Measurements from ENCODE around the gene ZNF80.

ZNF80 gene

DNA sequence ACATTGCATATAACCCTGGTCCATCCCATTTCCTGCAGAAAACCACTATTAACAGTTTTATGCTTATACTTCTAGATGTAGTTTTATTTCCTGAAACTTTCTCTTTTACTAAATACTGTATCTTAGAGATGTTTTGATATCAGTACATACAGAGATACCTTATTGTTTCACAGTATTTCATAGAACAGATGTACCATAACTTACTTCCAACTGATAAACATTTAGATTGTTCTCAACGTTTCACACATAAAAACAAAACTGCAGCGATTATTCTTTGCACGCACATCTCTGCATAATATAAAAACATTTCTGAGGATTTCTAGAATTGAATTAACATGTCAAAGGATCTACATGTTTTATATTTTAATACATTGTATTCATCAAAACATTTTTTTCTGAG, 2.6 kb downstream of the ZNF80 start:
- Mint-ChIP-seq H3K4me3 (peak overlapping the region; percentile 77), H3K27ac (peak overlapping the region; percentile 75), H3K27me3 (no peaks in the 10 kb centered on the region), H3K36me3 (ENCODE audit: low read depth) (peaks cover 14% of the 10 kb centered on the region), H3K9me3 (peaks cover 3% of the 10 kb centered on the region), H3K4me1 (ENCODE audit: low read depth) (peaks cover 67% of the 10 kb centered on the region)

DNA sequence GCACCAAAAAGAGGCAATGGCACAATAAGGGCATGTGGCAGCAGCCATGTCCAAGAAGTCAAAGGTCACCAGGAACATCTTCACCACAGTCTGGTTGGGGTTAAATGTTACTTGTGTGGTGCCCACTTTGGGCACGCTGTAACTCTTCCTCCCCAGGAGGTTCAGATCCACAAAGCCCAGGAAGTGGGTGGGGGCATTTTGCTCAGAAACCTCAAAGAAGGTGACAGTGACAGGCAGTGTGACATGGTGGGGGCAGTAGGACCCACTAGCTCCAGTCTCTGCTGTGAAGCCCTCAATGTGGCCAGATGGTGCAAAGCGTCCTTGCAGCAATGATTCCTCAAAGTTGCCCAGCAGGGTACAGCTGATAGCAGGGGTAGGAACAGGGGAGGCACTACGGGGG, 5.8 kb downstream of the ZNF80 start:
- H3K27me3 Mint-ChIP-seq, result no peaks in the 10 kb centered on the region
- H3K9me3 Mint-ChIP-seq, result peaks cover 4% of the 10 kb centered on the region
- peaks cover 19% of the 10 kb centered on the region for H3K36me3 Mint-ChIP-seq (ENCODE audit: low read depth)
- H3K27ac Mint-ChIP-seq, result peak overlapping the region; percentile 92
- peaks cover 91% of the 10 kb centered on the region for H3K4me1 Mint-ChIP-seq (ENCODE audit: low read depth)
- peak overlapping the region; percentile 37 for H3K4me3 Mint-ChIP-seq

DNA sequence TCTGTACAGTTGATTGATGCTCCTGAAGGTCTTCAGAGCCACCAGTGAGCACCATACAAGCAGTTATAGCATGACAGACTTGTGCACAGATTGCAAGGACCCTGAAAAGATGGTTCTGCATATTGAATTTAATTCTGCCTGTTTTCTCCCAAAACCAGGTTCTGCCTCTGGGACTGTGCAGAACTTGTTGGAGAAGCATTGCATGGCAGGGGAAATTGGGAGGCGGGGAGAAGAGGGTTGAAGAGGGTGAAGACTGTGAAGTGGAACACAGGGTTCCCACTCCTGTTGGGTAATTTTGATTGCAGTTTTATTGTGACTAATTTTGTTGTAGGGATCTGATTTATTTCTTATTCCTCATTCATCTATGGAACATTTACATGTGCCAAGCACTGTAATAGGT, 10.3 kb downstream of the ZNF80 start:
- no peaks in the 10 kb centered on the region for H3K27me3 Mint-ChIP-seq
- peak overlapping the region; percentile 61 for H3K4me3 Mint-ChIP-seq
- H3K9me3 Mint-ChIP-seq, result peaks cover 25% of the 10 kb centered on the region
- H3K36me3 Mint-ChIP-seq (ENCODE audit: low read depth), result peaks cover 58% of the 10 kb centered on the region
- peaks cover 89% of the 10 kb centered on the region for H3K4me1 Mint-ChIP-seq (ENCODE audit: low read depth)
- peak overlapping the region; percentile 98 for H3K27ac Mint-ChIP-seq

DNA sequence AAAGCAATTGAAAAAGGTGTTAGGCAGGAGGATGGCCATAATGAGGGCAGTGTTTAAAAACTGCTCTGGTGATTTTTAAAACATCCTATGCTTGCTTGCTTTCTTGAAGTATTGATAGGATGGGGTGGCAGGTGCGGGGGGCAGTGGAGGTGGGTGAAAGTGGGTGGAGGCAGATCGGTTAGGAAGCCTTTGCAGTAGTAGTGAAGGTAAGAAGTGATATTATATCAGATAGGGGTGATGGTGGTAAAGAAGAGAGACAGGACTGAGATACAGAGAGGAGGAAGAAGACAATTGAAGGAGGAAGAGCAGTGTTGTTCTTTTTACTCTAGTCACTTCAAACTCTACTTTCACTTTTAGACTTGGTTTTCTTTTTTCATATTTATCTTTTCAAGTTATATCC, 11.1 kb downstream of the ZNF80 start:
- peak overlapping the region; percentile 61 for H3K4me3 Mint-ChIP-seq
- peaks cover 82% of the 10 kb centered on the region for H3K4me1 Mint-ChIP-seq (ENCODE audit: low read depth)
- H3K27ac Mint-ChIP-seq, result peak overlapping the region; percentile 98
- H3K27me3 Mint-ChIP-seq, result no peaks in the 10 kb centered on the region
- H3K36me3 Mint-ChIP-seq (ENCODE audit: low read depth), result peaks cover 59% of the 10 kb centered on the region
- H3K9me3 Mint-ChIP-seq, result peaks cover 25% of the 10 kb centered on the region

DNA sequence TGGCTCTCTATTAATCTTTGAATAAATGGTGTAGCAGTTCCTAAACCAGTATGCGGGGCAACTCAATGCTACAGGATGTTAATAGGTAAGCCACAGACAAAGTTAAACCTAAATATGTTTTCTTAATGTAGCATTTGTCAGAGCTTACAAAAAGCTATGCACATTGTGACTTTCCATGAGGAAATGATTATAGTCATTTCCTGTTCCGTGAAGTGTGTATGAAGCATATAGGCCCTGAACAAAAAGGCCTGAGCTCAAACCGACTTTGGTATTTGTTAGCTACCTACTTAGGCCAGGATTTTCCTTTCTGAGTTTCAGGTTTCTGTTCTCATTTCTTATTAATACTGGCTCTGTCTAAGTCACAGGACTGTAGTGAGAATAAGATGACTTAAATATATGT, 14.2 kb downstream of the ZNF80 start:
- H3K4me3 Mint-ChIP-seq, result peak overlapping the region; percentile 48

DNA sequence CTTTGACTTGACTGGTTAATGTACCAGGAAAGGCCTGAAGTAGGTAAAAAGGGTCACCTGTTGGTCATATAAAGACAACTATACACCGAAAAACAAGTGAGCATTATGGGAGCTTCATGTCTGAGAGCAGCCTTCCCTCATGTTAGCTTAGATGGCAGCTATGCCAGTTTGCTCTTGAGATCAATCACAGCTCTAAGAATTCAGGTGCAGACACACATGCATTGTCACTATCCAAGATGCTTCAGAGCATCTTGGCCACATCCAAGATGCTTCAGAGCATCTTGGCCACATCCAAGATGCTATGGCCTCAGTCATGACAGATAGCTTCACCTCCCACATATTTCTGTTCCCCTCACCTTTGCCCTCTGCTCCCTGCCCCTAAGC, 15.5 kb downstream of the ZNF80 start:
- peak overlapping the region; percentile 98 for H3K27ac Mint-ChIP-seq
- H3K36me3 Mint-ChIP-seq (ENCODE audit: low read depth), result peaks cover 52% of the 10 kb centered on the region
- H3K27me3 Mint-ChIP-seq, result no peaks in the 10 kb centered on the region
- H3K4me3 Mint-ChIP-seq, result peak overlapping the region; percentile 11
- peaks cover 21% of the 10 kb centered on the region for H3K9me3 Mint-ChIP-seq
- peaks cover 39% of the 10 kb centered on the region for H3K4me1 Mint-ChIP-seq (ENCODE audit: low read depth)

More for the DNA sequence above, 14.2 kb downstream of the ZNF80 start:
- Mint-ChIP-seq H3K4me1 (ENCODE audit: low read depth) (peaks cover 51% of the 10 kb centered on the region), H3K36me3 (ENCODE audit: low read depth) (peaks cover 54% of the 10 kb centered on the region), H3K9me3 (peaks cover 25% of the 10 kb centered on the region), H3K27ac (peak overlapping the region; percentile 98), H3K27me3 (no peaks in the 10 kb centered on the region)

DNA sequence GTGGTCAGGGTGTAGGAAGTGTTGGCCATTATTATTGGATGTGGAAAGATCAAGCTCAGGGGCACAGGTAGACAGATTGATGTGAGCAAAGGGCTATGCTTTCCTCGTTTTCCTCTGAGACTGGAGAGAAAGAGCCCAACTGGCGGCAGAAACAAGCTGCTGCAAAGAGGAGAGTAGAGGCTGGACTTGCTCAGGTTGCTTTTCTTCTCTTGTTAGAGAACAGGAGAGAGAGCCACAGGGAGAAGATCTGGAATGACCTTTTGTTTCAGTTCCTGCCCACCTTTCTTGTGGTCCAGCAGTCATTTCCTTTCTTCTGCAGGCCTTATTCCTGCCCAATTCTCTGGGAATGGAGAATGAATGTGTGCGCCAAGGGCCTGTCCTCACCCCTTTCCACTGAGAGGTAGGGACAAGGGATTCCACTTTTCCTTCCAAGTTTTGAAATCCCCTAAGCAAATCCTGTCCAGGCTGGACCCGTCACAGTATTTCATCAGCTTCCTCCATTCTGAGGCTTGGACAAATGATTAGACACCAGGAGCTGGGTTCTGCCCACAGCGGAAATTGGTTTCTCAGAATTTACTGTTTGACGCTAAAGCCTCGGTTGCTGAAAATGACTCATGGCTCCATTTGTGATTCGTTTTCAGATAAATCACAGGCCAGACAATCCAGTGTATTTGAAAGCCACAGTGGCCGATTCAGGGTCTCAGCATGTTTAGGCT, 16.1 kb downstream of the ZNF80 start:
- H3K27ac Mint-ChIP-seq, result peak overlapping the region; percentile 98
- peak overlapping the region; percentile 61 for H3K4me3 Mint-ChIP-seq
- H3K4me1 Mint-ChIP-seq (ENCODE audit: low read depth), result peaks cover 33% of the 10 kb centered on the region
- H3K9me3 Mint-ChIP-seq, result peaks cover 21% of the 10 kb centered on the region
- no peaks in the 10 kb centered on the region for H3K27me3 Mint-ChIP-seq
- peaks cover 46% of the 10 kb centered on the region for H3K36me3 Mint-ChIP-seq (ENCODE audit: low read depth)

DNA sequence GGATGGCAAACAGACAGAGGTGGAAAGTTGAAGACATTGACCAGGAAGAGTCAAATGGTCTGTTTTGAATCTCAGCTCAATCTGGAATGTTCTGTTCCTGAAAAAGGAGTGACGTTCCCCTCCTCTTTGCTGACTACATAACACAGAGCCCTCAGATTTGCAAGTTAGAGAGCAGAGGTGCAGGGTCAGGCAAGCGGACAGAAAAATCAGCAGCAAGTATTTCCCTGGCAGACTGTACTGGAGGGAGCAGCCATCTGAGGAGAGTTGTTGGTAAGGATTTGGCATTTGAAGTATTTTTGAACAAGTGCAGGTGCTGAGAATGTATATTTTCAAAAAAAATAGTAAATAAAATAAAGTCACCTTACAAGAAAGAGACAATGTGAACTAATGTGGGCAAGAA, 17.6 kb downstream of the ZNF80 start:
- Mint-ChIP-seq H3K4me3 (peak overlapping the region; percentile 48), H3K27me3 (no peaks in the 10 kb centered on the region), H3K4me1 (ENCODE audit: low read depth) (peaks cover 17% of the 10 kb centered on the region), H3K36me3 (ENCODE audit: low read depth) (peaks cover 30% of the 10 kb centered on the region), H3K27ac (peak overlapping the region; percentile 93), H3K9me3 (peaks cover 10% of the 10 kb centered on the region)

DNA sequence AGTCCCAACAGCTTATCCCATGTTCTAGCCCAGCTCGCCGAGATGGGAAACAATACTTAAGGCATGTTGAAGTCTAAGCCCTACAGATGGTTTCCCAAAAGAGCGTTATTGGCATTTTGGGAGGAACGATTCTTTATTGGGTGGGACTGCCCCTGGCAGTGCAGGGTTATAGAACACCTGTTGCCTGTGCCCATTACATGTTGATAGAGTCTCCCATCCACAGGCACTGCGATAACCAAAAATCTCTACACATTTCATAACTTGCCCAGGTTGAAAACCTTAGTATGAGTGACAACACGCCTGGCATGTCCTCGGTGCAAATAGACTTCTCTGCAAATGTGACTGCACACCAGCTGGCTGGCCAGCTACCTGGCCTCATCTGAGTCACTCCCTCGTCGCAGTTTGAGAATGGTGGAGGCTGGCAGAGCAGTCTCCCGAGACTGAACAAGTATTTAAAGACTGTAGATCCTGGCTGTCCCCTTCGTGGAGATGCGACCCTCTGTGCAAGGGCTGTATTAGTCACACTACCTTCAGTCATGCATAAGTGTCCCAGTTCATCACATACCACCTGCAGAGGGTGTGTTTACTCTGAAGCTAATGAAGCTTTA, 18.7 kb downstream of the ZNF80 start:
- Mint-ChIP-seq H3K4me3 (no peak overlapping the region), H3K4me1 (ENCODE audit: low read depth) (peaks cover 7% of the 10 kb centered on the region), H3K27ac (peak overlapping the region; percentile 76), H3K9me3 (peaks cover 4% of the 10 kb centered on the region), H3K36me3 (ENCODE audit: low read depth) (peaks cover 20% of the 10 kb centered on the region), H3K27me3 (no peaks in the 10 kb centered on the region)

DNA sequence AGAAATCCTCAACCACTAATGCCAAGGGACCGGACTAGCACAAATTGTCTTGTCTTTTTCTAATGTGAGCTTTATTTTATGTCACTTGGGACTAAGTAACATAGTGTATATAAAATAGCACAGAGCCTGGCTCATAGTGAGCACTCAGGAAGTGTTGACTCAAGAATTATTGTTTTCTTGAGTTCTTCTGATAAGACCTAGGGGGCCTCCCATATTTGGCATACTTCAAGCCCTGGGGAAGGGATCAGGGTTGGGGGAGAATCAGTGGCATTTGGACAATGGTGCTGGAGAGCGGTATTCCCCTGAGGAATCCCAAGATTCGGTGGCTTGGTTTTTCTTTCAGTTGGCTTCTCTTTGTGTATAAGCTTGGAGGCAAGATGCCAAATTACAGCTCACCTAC, 19.4 kb downstream of the ZNF80 start:
- Mint-ChIP-seq H3K27me3 (no peaks in the 10 kb centered on the region), H3K4me1 (ENCODE audit: low read depth) (no peaks in the 10 kb centered on the region), H3K36me3 (ENCODE audit: low read depth) (peaks cover 15% of the 10 kb centered on the region), H3K9me3 (no peaks in the 10 kb centered on the region), H3K27ac (no peak overlapping the region), H3K4me3 (no peak overlapping the region)

DNA sequence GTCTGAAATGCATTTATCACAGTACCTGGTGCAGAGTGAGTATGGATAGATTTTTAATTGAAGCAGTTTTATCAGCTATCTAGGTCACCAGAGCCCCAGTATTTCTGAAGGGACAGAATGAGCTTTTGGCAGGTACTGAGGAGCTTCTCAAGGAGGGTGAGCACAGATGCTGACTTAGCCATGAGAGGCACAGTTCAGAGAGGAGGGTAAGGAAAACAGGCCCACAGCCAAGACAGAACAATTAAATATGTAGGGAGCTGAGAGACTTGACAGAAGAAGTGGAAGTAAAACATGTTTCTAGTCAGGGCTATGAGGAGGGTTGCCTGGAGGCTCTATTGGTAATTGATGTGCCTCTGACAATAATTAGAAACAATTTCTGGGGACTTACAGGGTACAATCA, 20.1 kb downstream of the ZNF80 start:
- no peaks in the 10 kb centered on the region for H3K4me1 Mint-ChIP-seq (ENCODE audit: low read depth)
- no peak overlapping the region for H3K4me3 Mint-ChIP-seq
- H3K27ac Mint-ChIP-seq, result no peak overlapping the region
- H3K36me3 Mint-ChIP-seq (ENCODE audit: low read depth), result peaks cover 12% of the 10 kb centered on the region
- H3K27me3 Mint-ChIP-seq, result no peaks in the 10 kb centered on the region
- no peaks in the 10 kb centered on the region for H3K9me3 Mint-ChIP-seq

DNA sequence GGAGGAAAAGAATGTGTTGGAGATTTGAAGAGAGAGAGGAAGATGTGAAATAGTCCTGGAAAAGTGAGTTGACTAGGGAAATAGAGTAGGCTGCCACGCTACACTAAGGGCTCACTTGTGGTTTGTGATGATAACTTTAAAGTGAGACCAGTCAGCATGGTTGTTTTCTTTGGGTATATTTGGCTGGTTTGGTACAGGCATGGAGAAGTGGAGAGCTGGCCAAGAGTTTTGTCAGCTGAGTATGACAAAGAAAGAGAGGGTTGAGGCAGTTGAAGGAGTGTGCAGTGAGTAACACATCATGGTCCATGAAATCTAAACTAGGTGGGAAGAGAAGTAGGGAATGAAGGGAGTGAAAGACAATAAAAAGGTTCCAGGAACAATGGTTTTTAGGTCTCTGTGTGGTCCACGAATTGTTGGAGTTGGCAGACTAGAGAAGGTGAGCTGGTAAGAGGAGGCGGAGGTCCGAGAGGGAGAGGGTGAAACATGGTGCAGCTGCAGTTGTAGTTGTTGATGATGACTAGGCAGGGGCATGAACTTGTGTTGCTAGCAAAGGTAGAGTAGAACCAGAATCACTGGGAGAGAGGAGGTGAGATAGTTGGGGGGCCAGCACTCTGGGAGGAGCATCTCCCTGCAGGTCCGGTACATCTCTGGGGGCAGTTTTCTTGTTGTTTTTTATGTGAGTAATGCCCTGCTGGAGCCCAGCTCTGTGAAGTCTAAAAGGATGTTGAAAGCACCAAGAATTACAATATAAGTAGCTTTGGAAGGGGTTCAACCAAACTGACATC, 21.0 kb downstream of the ZNF80 start:
- Mint-ChIP-seq H3K27me3 (no peaks in the 10 kb centered on the region), H3K4me1 (ENCODE audit: low read depth) (no peaks in the 10 kb centered on the region), H3K27ac (no peak overlapping the region), H3K4me3 (no peak overlapping the region), H3K36me3 (ENCODE audit: low read depth) (peaks cover 9% of the 10 kb centered on the region), H3K9me3 (no peaks in the 10 kb centered on the region)

DNA sequence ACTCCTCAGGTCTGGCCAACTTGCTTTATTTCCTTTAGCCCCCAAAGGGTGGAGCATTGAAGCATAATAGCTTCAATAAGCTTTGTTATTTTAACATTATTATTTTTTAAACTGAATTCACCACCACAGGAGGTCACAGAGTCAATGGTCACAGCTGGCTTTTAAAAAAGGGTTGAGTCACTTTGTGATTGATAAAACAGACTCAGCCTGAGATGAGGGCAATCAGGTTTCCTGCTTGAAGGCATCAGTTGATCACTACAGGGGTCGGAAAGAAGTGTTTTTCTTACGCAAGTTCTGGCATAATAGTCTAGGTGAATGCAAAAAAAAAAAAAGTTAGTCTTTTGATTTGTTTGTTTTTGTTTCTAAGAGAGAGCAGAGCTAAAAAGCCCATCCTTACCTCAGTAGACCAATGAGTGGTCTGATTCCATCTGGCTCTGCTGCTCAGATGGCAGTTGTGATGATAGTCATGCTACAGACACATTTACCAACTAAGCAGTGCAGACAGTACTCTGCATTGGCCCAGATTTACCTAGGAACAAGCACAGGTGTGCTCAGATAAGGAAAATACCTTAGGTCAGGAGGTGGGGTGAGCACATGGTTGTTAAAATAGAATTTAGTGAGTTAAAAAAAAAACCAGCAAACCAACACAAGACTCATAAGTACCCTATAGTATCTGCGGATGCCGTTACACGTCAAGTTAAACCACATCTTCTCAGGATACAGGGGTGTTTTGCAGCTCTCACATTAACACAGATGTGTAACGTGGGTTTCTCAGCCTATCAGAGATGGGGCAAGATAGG, 22.6 kb downstream of the ZNF80 start:
- no peak overlapping the region for H3K4me3 Mint-ChIP-seq

DNA sequence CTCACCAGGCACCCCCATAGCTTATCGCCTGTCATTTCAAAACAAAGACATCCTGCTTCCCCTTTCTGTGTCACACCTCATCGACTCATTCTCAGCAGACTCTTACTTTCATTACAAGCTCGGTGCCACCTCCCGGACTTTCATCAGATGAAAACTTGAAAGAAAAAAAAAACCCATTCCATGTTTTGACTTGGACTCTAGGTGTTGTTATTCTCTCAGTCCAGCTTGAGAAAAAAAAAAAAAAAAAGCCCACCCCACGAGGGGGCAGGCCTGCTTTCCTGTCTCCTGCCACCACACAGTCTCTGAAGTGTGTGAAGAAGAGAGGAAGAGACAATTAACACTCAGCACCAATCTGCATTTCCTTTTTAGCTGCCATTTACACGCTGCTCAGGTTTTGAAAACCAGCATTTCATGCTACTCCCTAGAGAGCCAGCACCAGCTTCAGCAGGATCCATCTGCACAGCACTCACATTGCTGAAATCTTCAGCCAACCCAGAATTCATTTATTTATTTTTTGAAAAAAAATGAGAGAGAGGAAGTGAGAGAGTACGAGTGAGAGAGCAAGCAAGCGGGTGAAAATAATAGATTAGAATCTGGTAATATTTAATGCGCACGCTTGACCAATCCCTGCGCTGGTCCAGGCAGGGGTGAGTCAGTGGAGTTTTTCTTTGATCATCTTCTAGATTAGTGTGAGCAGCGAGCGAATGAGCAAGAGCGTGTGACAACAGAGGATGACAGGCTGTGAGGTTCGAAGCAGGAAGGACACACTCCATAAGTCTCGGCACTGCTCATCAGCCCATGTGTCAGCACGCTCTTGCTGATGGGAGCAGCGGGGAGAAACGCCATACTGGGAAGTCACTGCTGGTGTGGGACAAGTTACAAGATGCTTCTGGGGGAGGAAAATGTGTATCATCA, 23.5 kb downstream of the ZNF80 start:
- no peak overlapping the region for H3K4me3 Mint-ChIP-seq
- H3K9me3 Mint-ChIP-seq, result peaks cover 6% of the 10 kb centered on the region
- H3K36me3 Mint-ChIP-seq (ENCODE audit: low read depth), result peaks cover 6% of the 10 kb centered on the region
- H3K4me1 Mint-ChIP-seq (ENCODE audit: low read depth), result peaks cover 1% of the 10 kb centered on the region
- H3K27ac Mint-ChIP-seq, result no peak overlapping the region
- no peaks in the 10 kb centered on the region for H3K27me3 Mint-ChIP-seq

More for the DNA sequence above, 22.6 kb downstream of the ZNF80 start:
- Mint-ChIP-seq H3K9me3 (peaks cover 6% of the 10 kb centered on the region), H3K36me3 (ENCODE audit: low read depth) (peaks cover 6% of the 10 kb centered on the region), H3K27ac (no peak overlapping the region), H3K4me1 (ENCODE audit: low read depth) (no peaks in the 10 kb centered on the region), H3K27me3 (no peaks in the 10 kb centered on the region)
